OCI-LY1 (cell line): ENCODE measurements around the gene NGFR.

Source experiments
- H2AFZ ChIP-seq: fragments of 200-600 bp; sonication (generic), shearing (Covaris generic); 2 replicates; pipeline ENCODE4 v1.6.0; 2014; ENCODE audit warnings: antibody characterized with exemption, mild to moderate bottlenecking, low read length
- H3F3A ChIP-seq: fragments of 200-600 bp; sonication (generic), shearing (Covaris generic); 2 replicates; pipeline ENCODE4 v1.6.0; 2014; ENCODE audit warnings: mild to moderate bottlenecking, antibody characterized with exemption, low read length, moderate library complexity; ENCODE audit not compliant: insufficient read depth
- H3K27ac ChIP-seq: fragments of 200-600 bp; sonication (generic); 2 replicates; pipeline ENCODE4 v1.5.1; 2014; ENCODE audit warnings: low read length, mixed run types, mild to moderate bottlenecking, low read depth; ENCODE audit not compliant: poor library complexity, severe bottlenecking
- H3K27me3 ChIP-seq: fragments of 200-600 bp; sonication (generic); 2 replicates; pipeline ENCODE4 v1.6.0; 2014; ENCODE audit warnings: antibody characterized with exemption, mild to moderate bottlenecking, low read length, moderate library complexity; ENCODE audit not compliant: insufficient read depth
- H3K36me3 ChIP-seq: fragments of 200-600 bp; sonication (generic); 2 replicates; pipeline ENCODE4 v1.6.1; 2014; ENCODE audit warnings: mild to moderate bottlenecking, antibody characterized with exemption, low read length, moderate library complexity, mixed read lengths; ENCODE audit not compliant: insufficient read depth
- H3K4me1 ChIP-seq: fragments of 200-600 bp; sonication (generic); 2 replicates; pipeline ENCODE4 v1.5.1; 2014; ENCODE audit warnings: mild to moderate bottlenecking, low read length, moderate library complexity; ENCODE audit not compliant: insufficient read depth, severe bottlenecking
- H3K4me2 ChIP-seq: fragments of 200-600 bp; sonication (generic), shearing (Covaris generic); 2 replicates; pipeline ENCODE4 v1.6.1; 2014; ENCODE audit warnings: low read length
- H3K4me3 ChIP-seq: fragments of 200-600 bp; sonication (generic); 2 replicates; pipeline ENCODE4 v1.5.1; 2014; ENCODE audit warnings: low read length, low read depth, mild to moderate bottlenecking, mixed read lengths; ENCODE audit not compliant: poor library complexity, severe bottlenecking
- H3K79me2 ChIP-seq: fragments of 200-600 bp; shearing (Covaris generic); 2 replicates; pipeline ENCODE4 v1.6.1; 2016; ENCODE audit warnings: mixed run types, low read length, mixed read lengths; ENCODE audit not compliant: insufficient read depth
- H3K9ac ChIP-seq: fragments of 200-600 bp; sonication (generic), shearing (Covaris generic); 2 replicates; pipeline ENCODE4 v1.6.1; 2014; ENCODE audit warnings: mild to moderate bottlenecking, low read length, mixed read lengths
- H3K9me2 ChIP-seq: fragments of 200-600 bp; sonication (generic), shearing (Covaris generic); 2 replicates; pipeline ENCODE4 v1.6.1; 2014; ENCODE audit warnings: low read depth, mild to moderate bottlenecking, low read length, mixed read lengths
- H3K9me3 ChIP-seq: fragments of 200-600 bp; shearing (Covaris generic); 2 replicates; pipeline ENCODE4 v1.6.1; 2014; ENCODE audit warnings: low read length, mixed read lengths
- H4K20me1 ChIP-seq: fragments of 200-600 bp; sonication (generic), shearing (Covaris generic); 2 replicates; pipeline ENCODE4 v1.6.0; 2016; ENCODE audit warnings: mild to moderate bottlenecking, low read length; ENCODE audit not compliant: insufficient read depth
- EZH2 ChIP-seq: fragments of 200-600 bp; sonication (generic), shearing (Covaris generic); IDR thresholded peaks from 2 replicates; pipeline ENCODE4 v1.8.0; 2017; ENCODE audit warnings: borderline replicate concordance, mixed run types, mild to moderate bottlenecking, antibody characterized with exemption, low read length, moderate library complexity, mixed read lengths
- TF ChIP-seq, protein P1 (sequence below): fragments of 200-600 bp; sonication (generic), shearing (Covaris generic); IDR thresholded peaks from 2 replicates; pipeline ENCODE4 v1.5.1; 2017; ENCODE audit warnings: mild to moderate bottlenecking, antibody characterized with exemption, low read length, moderate library complexity, mixed read lengths

NGFR gene

DNA sequence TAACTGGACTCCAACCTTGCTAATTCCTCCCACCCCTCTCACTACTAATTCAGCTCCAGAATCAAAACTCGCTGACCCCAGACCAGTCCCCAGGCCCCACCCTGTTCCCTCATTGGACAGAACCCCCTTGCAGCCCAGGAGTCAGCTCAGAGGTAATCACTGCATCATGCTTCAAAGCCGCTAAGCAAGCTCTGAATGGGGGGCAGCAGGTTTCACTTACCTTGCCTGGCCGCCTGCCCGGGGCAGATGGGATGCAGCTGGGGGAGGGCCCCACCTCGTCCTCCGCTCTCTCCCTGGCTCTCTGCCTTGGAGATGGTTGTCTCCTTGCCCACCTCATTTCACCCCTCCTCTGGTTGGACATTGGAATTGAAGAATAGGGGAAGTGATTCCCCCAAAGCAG lies 4.8 kb upstream of the NGFR start:
- no peak overlapping the region for H2AFZ ChIP-seq
- no peaks in the 10 kb centered on the region for H3K9me2 ChIP-seq
- no peak overlapping the region for H3K27ac ChIP-seq
- no peaks in the 10 kb centered on the region for H3K9me3 ChIP-seq
- no peaks in the 10 kb centered on the region for H3K79me2 ChIP-seq
- H3K27me3 ChIP-seq: no peaks in the 10 kb centered on the region
- TF ChIP-seq EZH2: no peak
- TF ChIP-seq, protein P1, sequence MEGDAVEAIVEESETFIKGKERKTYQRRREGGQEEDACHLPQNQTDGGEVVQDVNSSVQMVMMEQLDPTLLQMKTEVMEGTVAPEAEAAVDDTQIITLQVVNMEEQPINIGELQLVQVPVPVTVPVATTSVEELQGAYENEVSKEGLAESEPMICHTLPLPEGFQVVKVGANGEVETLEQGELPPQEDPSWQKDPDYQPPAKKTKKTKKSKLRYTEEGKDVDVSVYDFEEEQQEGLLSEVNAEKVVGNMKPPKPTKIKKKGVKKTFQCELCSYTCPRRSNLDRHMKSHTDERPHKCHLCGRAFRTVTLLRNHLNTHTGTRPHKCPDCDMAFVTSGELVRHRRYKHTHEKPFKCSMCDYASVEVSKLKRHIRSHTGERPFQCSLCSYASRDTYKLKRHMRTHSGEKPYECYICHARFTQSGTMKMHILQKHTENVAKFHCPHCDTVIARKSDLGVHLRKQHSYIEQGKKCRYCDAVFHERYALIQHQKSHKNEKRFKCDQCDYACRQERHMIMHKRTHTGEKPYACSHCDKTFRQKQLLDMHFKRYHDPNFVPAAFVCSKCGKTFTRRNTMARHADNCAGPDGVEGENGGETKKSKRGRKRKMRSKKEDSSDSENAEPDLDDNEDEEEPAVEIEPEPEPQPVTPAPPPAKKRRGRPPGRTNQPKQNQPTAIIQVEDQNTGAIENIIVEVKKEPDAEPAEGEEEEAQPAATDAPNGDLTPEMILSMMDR: no peak
- no peak overlapping the region for H3K4me3 ChIP-seq
- H3F3A ChIP-seq: no peaks in the 10 kb centered on the region
- no peaks in the 10 kb centered on the region for H4K20me1 ChIP-seq
- no peaks in the 10 kb centered on the region for H3K36me3 ChIP-seq
- H3K9ac ChIP-seq: no peak overlapping the region
- peaks cover 7% of the 10 kb centered on the region for H3K4me1 ChIP-seq
- H3K4me2 ChIP-seq: no peak overlapping the region

DNA sequence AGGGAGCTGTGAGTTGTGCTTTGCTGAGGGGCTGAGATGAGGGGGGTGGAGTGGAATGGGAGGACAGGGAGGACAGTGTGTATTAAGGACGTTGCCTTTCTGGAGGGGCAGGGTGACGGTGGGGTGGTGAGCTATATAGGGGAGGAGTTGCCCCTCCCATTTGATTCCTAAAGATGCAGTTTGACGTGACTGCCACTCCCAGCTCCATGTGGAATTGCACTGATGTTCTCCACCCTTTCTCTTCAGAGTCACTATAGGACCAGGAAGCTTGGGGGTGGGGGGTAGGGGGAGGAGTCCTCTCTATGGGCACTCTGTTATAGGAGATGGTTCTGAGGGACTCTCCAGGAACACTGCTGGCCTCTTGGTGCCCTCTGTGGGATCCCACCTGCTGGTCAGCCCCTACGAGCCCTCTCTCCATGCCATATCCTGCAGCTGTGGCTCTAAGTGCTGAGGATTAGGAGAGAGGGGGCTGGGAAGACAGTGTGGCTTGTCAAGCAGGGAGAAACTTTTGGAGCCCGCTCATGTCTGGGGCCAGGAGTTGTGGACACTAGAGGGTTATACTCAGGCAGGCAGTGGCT lies 3.8 kb upstream of the NGFR start:
- no peak overlapping the region for H3K4me2 ChIP-seq
- peaks cover 17% of the 10 kb centered on the region for H3K4me1 ChIP-seq
- H2AFZ ChIP-seq: no peak overlapping the region
- no peak overlapping the region for H3K27ac ChIP-seq
- TF ChIP-seq, protein P1: no peak
- TF ChIP-seq EZH2: no peak
- no peaks in the 10 kb centered on the region for H3K79me2 ChIP-seq
- H3K9me3 ChIP-seq: no peaks in the 10 kb centered on the region
- no peak overlapping the region for H3K9ac ChIP-seq
- H3K4me3 ChIP-seq: no peak overlapping the region
- H3K27me3 ChIP-seq: no peaks in the 10 kb centered on the region
- H3F3A ChIP-seq: no peaks in the 10 kb centered on the region
- H3K9me2 ChIP-seq: no peaks in the 10 kb centered on the region
- no peaks in the 10 kb centered on the region for H4K20me1 ChIP-seq
- no peaks in the 10 kb centered on the region for H3K36me3 ChIP-seq

DNA sequence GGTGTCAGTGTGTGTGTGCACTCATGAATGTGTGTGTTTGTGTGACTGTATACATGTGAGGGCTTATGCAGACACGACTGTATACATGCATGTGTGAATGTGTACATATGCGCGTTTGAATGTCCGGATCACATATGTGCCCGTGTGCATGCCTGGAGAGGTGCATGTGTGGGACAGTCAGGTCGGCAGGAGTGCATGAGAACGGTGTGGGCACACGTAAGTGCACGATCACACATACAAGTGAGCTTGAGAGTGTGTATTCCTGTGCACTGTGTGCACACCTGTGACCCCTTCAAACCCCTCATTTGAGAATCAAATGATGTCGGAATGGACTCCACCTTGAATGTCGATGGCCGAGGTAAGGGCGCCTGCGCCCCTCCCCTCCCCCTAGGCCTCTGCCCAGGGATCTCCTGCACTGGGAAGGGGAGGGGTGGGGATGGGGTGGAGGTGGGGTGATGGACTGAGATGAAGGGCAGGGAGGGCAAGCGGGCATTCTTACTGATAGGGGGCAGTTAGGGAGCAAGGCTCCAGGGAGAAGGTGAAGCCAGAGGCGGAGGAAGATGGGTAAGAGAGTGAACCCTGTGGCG lies 601 bp upstream of the NGFR start:
- peak overlapping the region; percentile 61 for H3K4me2 ChIP-seq
- H3K36me3 ChIP-seq: no peaks in the 10 kb centered on the region
- no peaks in the 10 kb centered on the region for H3K9me3 ChIP-seq
- no peak overlapping the region for H3K27ac ChIP-seq
- no peaks in the 10 kb centered on the region for H3K9me2 ChIP-seq
- no peaks in the 10 kb centered on the region for H4K20me1 ChIP-seq
- peaks cover 14% of the 10 kb centered on the region for H3K27me3 ChIP-seq
- H3F3A ChIP-seq: no peaks in the 10 kb centered on the region
- H3K9ac ChIP-seq: peak overlapping the region; percentile 27; the same call in 1 of the 2 replicates
- no peaks in the 10 kb centered on the region for H3K79me2 ChIP-seq
- peaks cover 22% of the 10 kb centered on the region for H3K4me1 ChIP-seq
- peak overlapping the region; percentile 24; the same call in 1 of the 2 replicates for H2AFZ ChIP-seq
- H3K4me3 ChIP-seq: peak overlapping the region; percentile 68
- TF ChIP-seq, protein P1: no peak
- TF ChIP-seq EZH2: no peak
